GM21367 (cell line): ENCODE data around the gene CTAGE9.
A peak's percentile ranks its signal among the peaks of the same experiment; 100 is the strongest.
"Not testable (repeated sequence)": the region's sequence is repeated elsewhere in the genome, so short reads cannot be mapped to it uniquely, and the experiment has no call there.

Experiments
- ATAC-seq: cut with Tn5 transposase; IDR thresholded peaks from one replicate; pipeline ENCODE4 v1.9.1; 2021; ENCODE audit not compliant: unreplicated experiment

The CTAGE9 gene

GRCh38 chr6:131728296-131728939 is 17.6 kb upstream of the CTAGE9 start:
- ATAC-seq = no peak

GRCh38 chr6:131727868-131728267 is 17.1 kb upstream of the CTAGE9 start:
- no peak for ATAC-seq

- ATAC-seq = no peak
Measured at GRCh38 chr6:131727467-131727866, 16.6 kb upstream of the CTAGE9 start.

- ATAC-seq = no peak
Measured at GRCh38 chr6:131724114-131724513, 13.3 kb upstream of the CTAGE9 start.

- ATAC-seq = no peak
Measured at GRCh38 chr6:131721161-131721560, 10.3 kb upstream of the CTAGE9 start.

- ATAC-seq = no peak
Measured at GRCh38 chr6:131717836-131718542, 7.2 kb upstream of the CTAGE9 start.

- ATAC-seq = not testable (repeated sequence)
Measured at GRCh38 chr6:131715567-131715966, 4.8 kb upstream of the CTAGE9 start.

GRCh38 chr6:131703905-131704304 is 6.9 kb downstream of the CTAGE9 start:
- not testable (repeated sequence) for ATAC-seq

GRCh38 chr6:131700851-131701250 is 10.0 kb downstream of the CTAGE9 start:
- ATAC-seq = not testable (repeated sequence)

- ATAC-seq = no peak
Measured at GRCh38 chr6:131696956-131697355, 13.9 kb downstream of the CTAGE9 start.

GRCh38 chr6:131694832-131695426 is 15.9 kb downstream of the CTAGE9 start:
- ATAC-seq = peak; percentile 92

- ATAC-seq = no peak
Measured at GRCh38 chr6:131693384-131693783, 17.4 kb downstream of the CTAGE9 start.

GRCh38 chr6:131692589-131692988 is 18.2 kb downstream of the CTAGE9 start:
- no peak for ATAC-seq

- ATAC-seq = no peak
Measured at GRCh38 chr6:131692031-131692430, 18.8 kb downstream of the CTAGE9 start.

- ATAC-seq = peak; percentile 56
Measured at GRCh38 chr6:131688286-131688685, 22.5 kb downstream of the CTAGE9 start.

GRCh38 chr6:131687022-131687421 is 23.8 kb downstream of the CTAGE9 start:
- no peak for ATAC-seq

GRCh38 chr6:131685266-131685780 is 25.5 kb downstream of the CTAGE9 start:
- ATAC-seq = peak; percentile 56

GRCh38 chr6:131683479-131683878 is 27.3 kb downstream of the CTAGE9 start:
- ATAC-seq = peak; percentile 68

- no peak for ATAC-seq
Measured at GRCh38 chr6:131682442-131682841, 28.4 kb downstream of the CTAGE9 start.

GRCh38 chr6:131681585-131681984 is 29.2 kb downstream of the CTAGE9 start:
- ATAC-seq = no peak

- no peak for ATAC-seq
Measured at GRCh38 chr6:131680868-131681267, 29.9 kb downstream of the CTAGE9 start.

GRCh38 chr6:131678442-131678841 is 32.4 kb downstream of the CTAGE9 start:
- no peak for ATAC-seq
